ENCODE measurements around the gene STPG3.

DNA sequence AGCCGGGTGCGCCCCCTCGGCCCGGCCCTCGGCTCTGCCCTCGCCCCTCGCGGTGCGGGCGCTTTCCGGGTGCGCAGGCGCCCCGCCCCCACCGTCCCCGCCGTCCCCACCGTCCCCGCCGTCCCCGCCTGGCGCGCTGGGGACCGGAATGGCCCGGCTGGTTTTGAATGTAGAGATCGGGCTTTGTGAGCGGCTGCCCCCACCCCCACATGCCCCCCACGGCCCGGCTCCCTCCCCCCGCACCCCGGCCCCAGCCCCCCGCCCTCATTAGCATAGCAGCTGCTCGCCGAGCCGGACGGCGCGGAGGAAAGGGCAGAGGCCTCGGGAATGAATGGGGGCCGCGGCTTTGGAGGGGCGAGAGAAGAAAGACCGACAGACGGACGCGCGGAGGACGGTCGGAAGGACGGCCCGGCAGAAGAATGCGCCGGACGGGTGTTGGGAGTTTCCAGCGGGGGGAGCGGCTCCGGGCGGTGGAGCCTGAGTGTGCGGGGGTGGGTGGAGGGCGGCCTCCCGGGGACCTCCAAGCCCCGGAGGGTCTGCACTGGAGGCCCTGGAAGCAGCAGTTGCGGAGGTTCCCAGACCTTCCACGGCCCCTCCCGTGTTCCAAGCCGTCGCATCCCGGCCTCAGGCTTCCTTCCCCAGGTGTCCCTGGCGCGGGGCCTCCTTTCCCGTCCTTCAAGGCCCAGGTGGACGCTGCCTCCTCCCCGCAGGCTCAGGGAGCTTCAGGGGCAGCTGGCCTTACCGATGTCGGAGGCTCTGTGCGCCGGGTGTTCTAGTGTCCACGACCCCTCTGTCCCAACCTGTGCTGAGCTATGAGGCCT is 45.0 kb downstream of the STPG3 start:
- TF ChIP-seq YY1 (IDR thresholded peaks at IDR 0.05; ENCODE audit: insufficient read depth, insufficient read length), result no peak
- no peak for TF ChIP-seq SUZ12 (IDR thresholded peaks at IDR 0.05; ENCODE audit: extremely low read depth, insufficient read depth, insufficient read length)
